ENCODE data around the gene SNCB. TPM values are rescaled to one million over a fixed set of nuclear protein-coding genes. Genes with fewer than 3 reads are reported as not detected.

SNCB gene
- total and polyA plus RNA-seq, 2 of the 13 experiments (the other 11 are each of a cell fraction or from before 2014, with no cell fraction given): not detected

GRCh38 chr5:176647030-176647842 is 16.9 kb upstream of the SNCB start, which contains the start of gene TSPAN17 (continued):
- TF ChIP-seq KDM2A (CRISPR knock-in tag; IDR thresholded peaks at IDR 0.05; ENCODE audit: borderline replicate concordance, low read depth) (no peak), ZNF547 (CRISPR knock-in tag; IDR thresholded peaks at IDR 0.05) (0 out of 2 replicates have a peak, but pooled peaks have one; percentile 74), ZFX (CRISPR knock-in tag; IDR thresholded peaks at IDR 0.05; ENCODE audit: low read depth) (peak; percentile 70), SRF (IDR thresholded peaks at IDR 0.05; ENCODE audit: low read depth, low read length) (peak; percentile 28; the same call in 1 of the 2 replicates), SIX4 (CRISPR knock-in tag; IDR thresholded peaks at IDR 0.05) (no peak), THAP7 (CRISPR knock-in tag; IDR thresholded peaks at IDR 0.05) (peak; percentile 87; the same call in 1 of the 2 replicates), SAP130 (CRISPR knock-in tag; IDR thresholded peaks at IDR 0.05; ENCODE audit: low read depth) (peak; percentile 59), PAXIP1 (CRISPR knock-in tag; conservative IDR thresholded peaks at IDR 0.05) (0 out of 2 replicates have a peak, but pooled peaks have one; percentile 21), GMEB1 (CRISPR knock-in tag; IDR thresholded peaks at IDR 0.05; ENCODE audit: borderline replicate concordance) (peak; percentile 83), PHF20 (CRISPR knock-in tag; IDR thresholded peaks at IDR 0.05) (peak; percentile 49; the same call in 1 of the 2 replicates), SALL1 (CRISPR knock-in tag; IDR thresholded peaks at IDR 0.05) (peak; percentile 40; the same call in 1 of the 2 replicates), GMEB2 (CRISPR knock-in tag; IDR thresholded peaks at IDR 0.05; ENCODE audit: low read depth) (0 out of 2 replicates have a peak, but pooled peaks have one; percentile 19), ZNF558 (CRISPR knock-in tag; IDR thresholded peaks at IDR 0.05; ENCODE audit: borderline replicate concordance) (peak; percentile 43; the same call in 1 of the 2 replicates), XBP1 (CRISPR knock-in tag; IDR thresholded peaks at IDR 0.05) (no peak), KMT2A (CRISPR knock-in tag; IDR thresholded peaks at IDR 0.05) (no peak), ZNF891 (CRISPR knock-in tag; IDR thresholded peaks at IDR 0.05) (peak; percentile 72; the same call in 1 of the 2 replicates), ZSCAN5A (CRISPR knock-in tag; IDR thresholded peaks at IDR 0.05; ENCODE audit: borderline replicate concordance) (no peak), TBX3 (IDR thresholded peaks at IDR 0.05; ENCODE audit: borderline replicate concordance) (no peak), POLR2AphosphoS5 (IDR thresholded peaks at IDR 0.05; ENCODE audit: low read depth, low read length) (peak; percentile 57)
